Measurements from ENCODE around the gene TIPRL.
"Not testable (repeated sequence)": the region's sequence is repeated elsewhere in the genome, so short reads cannot be mapped to it uniquely, and the experiment has no call there.

- not testable (repeated sequence) for TF ChIP-seq POLR2A, CTCF (IDR thresholded peaks at IDR 0.05)
Observed at GRCh38 chr1:168181063-168181720, 2.4 kb downstream of the TIPRL start.
